Kidney epithelial cell (primary cell): ENCODE data around the gene SAMD10. TPM values are rescaled to one million over a fixed set of nuclear protein-coding genes. Genes with fewer than 3 reads are reported as not detected.

Experiments
- DNase-seq: peaks from one replicate; pipeline ENCODE4 v3.0.0-alpha.2; 2010; ENCODE audit warnings: low read depth
- H3K27me3 ChIP-seq: 2 replicates; pipeline ENCODE4 v1.6.0; 2011; ENCODE audit warnings: low read length; ENCODE audit not compliant: control insufficient read depth, insufficient read depth
- H3K36me3 ChIP-seq: 2 replicates; pipeline ENCODE4 v1.5.1; 2011; ENCODE audit warnings: low read length; ENCODE audit not compliant: control insufficient read depth, insufficient read depth
- H3K4me3 ChIP-seq: 2 replicates; pipeline ENCODE4 v1.5.1; 2011; ENCODE audit warnings: low read depth, mild to moderate bottlenecking, control low read depth, low read length
- CTCF ChIP-seq: IDR thresholded peaks from 2 replicates; pipeline ENCODE4 v1.5.1; 2011; ENCODE audit warnings: mild to moderate bottlenecking, moderate library complexity, low read length, control low read depth, inconsistent platforms; ENCODE audit not compliant: insufficient read depth, poor library complexity, severe bottlenecking
- total RNA-seq: library from RNA; depleted of rRNA; stranded (reverse); fragments of >200 nt; gene quantifications from 2 replicates; pipeline ENCODE4 v1.2.3, GENCODE V29; 2015

The SAMD10 gene
- total RNA-seq, 1 donor from 2014 or later, result 9.6 TPM

- no peaks in the 10 kb centered on the region for H3K27me3 ChIP-seq
- no peak overlapping the region for H3K4me3 ChIP-seq
- TF ChIP-seq CTCF, result no peak
- DNase-seq, result no peak
- no peaks in the 10 kb centered on the region for H3K36me3 ChIP-seq
These were observed 27.8 kb downstream of the SAMD10 start for GRCh38 chr20:63951398-63952209.

GRCh38 chr20:63950701-63951397, 28.6 kb downstream of the SAMD10 start:
- TF ChIP-seq CTCF, result no peak
- H3K36me3 ChIP-seq, result no peaks in the 10 kb centered on the region
- no peak overlapping the region for H3K4me3 ChIP-seq
- DNase-seq, result no peak
- H3K27me3 ChIP-seq, result no peaks in the 10 kb centered on the region

- no peak overlapping the region for H3K4me3 ChIP-seq
- no peaks in the 10 kb centered on the region for H3K27me3 ChIP-seq
- peaks cover 6% of the 10 kb centered on the region for H3K36me3 ChIP-seq
- TF ChIP-seq CTCF, result no peak
- DNase-seq, result no peak
These were observed 31.6 kb downstream of the SAMD10 start for GRCh38 chr20:63947638-63948456.

- H3K36me3 ChIP-seq, result peaks cover 6% of the 10 kb centered on the region
- no peak overlapping the region for H3K4me3 ChIP-seq
- TF ChIP-seq CTCF, result no peak
- DNase-seq, result no peak
- H3K27me3 ChIP-seq, result no peaks in the 10 kb centered on the region
These were observed 32.3 kb downstream of the SAMD10 start for GRCh38 chr20:63946986-63947637.
